Bronchial epithelial cell (primary cell): ENCODE measurements around the gene PLCD1. TPM values are rescaled to one million over a fixed set of nuclear protein-coding genes. Genes with fewer than 3 reads are reported as not detected.
A peak's percentile ranks its signal among the peaks of the same experiment; 100 is the strongest.
"Not testable (repeated sequence)": the region's sequence is repeated elsewhere in the genome, so short reads cannot be mapped to it uniquely, and the experiment has no call there.

ENCODE experiments used
- DNase-seq: peaks from one replicate; pipeline ENCODE4 v3.0.0-alpha.2; 2010; ENCODE audit warnings: low read depth
- FAIRE-seq: peaks from 2 replicates; lab custom pipeline; 2011; peaks lifted over from hg19 to GRCh38; lab: Jason Lieb, UNC
- H3K27me3 ChIP-seq: 2 replicates; pipeline ENCODE4 v1.5.1; 2011; ENCODE audit warnings: low read length; ENCODE audit not compliant: control insufficient read depth, insufficient read depth
- H3K36me3 ChIP-seq: 2 replicates; pipeline ENCODE4 v1.5.1; 2011; ENCODE audit warnings: low read length; ENCODE audit not compliant: control insufficient read depth, insufficient read depth
- H3K4me3 ChIP-seq: 2 replicates; pipeline ENCODE4 v1.5.1; 2011; ENCODE audit warnings: mild to moderate bottlenecking, low read depth, low read length, control low read depth
- total RNA-seq: library from RNA; depleted of rRNA; stranded (reverse); fragments of >200 nt; gene quantifications from 2 replicates; pipeline ENCODE4 v1.2.1, GENCODE V29; 2014
- TF ChIP-seq, protein P1 (sequence below): IDR thresholded peaks from 2 replicates; pipeline ENCODE4 v1.5.1; 2011; ENCODE audit warnings: mild to moderate bottlenecking, moderate library complexity, low read length, control low read depth, inconsistent platforms; ENCODE audit not compliant: insufficient read depth, severe bottlenecking

Gene PLCD1
- total RNA-seq, 1 donor from 2014 or later = 24.2 TPM

DNA sequence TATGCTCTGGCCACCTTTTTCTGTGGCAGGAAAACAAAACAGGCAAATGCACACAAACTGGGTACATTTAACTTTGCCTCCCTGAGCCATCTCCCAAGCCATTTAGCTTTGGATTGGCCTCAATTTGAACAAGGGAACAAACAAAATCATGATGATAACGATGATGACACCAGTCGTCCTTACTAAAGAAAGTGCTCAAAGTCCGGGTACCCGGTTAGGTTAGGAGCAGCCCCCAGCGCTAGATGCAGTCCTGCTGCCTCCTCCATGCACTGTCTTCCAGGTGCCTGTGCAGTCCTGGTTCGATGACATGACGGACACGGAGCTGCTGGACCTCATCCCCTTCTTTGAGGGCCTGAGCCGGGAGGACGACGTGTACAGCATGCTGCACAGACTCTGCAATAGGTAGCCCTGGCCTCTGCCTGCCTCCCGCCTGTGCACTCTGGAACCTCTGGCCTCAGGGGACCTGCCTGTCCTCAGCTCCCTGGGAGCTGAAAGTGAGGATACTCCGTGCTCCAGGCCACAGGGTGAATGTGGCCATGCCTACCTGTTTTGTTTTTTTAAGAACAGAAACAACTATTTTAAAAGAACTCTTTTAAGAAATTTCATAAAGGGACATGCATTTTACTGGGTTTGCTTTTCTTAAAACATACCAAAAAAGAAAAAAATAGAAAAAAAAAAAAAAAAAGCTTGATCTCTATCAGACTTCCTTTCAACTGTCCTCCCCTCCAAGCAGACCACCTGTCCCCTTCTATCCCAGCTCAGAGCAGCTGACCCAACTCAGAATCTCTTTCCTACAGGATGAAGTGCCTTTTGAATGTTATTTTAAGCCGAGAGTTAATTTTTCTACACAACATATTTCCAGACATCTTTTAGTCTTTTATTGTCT lies 48.7 kb downstream of the PLCD1 start:
- TF ChIP-seq, protein P1, sequence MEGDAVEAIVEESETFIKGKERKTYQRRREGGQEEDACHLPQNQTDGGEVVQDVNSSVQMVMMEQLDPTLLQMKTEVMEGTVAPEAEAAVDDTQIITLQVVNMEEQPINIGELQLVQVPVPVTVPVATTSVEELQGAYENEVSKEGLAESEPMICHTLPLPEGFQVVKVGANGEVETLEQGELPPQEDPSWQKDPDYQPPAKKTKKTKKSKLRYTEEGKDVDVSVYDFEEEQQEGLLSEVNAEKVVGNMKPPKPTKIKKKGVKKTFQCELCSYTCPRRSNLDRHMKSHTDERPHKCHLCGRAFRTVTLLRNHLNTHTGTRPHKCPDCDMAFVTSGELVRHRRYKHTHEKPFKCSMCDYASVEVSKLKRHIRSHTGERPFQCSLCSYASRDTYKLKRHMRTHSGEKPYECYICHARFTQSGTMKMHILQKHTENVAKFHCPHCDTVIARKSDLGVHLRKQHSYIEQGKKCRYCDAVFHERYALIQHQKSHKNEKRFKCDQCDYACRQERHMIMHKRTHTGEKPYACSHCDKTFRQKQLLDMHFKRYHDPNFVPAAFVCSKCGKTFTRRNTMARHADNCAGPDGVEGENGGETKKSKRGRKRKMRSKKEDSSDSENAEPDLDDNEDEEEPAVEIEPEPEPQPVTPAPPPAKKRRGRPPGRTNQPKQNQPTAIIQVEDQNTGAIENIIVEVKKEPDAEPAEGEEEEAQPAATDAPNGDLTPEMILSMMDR = no peak
- Histone ChIP-seq H3K4me3 (no peak overlapping the region), H3K36me3 (peaks cover 10% of the 10 kb centered on the region), H3K27me3 (no peaks in the 10 kb centered on the region)
- FAIRE-seq = no peak
- no peak for DNase-seq

DNA sequence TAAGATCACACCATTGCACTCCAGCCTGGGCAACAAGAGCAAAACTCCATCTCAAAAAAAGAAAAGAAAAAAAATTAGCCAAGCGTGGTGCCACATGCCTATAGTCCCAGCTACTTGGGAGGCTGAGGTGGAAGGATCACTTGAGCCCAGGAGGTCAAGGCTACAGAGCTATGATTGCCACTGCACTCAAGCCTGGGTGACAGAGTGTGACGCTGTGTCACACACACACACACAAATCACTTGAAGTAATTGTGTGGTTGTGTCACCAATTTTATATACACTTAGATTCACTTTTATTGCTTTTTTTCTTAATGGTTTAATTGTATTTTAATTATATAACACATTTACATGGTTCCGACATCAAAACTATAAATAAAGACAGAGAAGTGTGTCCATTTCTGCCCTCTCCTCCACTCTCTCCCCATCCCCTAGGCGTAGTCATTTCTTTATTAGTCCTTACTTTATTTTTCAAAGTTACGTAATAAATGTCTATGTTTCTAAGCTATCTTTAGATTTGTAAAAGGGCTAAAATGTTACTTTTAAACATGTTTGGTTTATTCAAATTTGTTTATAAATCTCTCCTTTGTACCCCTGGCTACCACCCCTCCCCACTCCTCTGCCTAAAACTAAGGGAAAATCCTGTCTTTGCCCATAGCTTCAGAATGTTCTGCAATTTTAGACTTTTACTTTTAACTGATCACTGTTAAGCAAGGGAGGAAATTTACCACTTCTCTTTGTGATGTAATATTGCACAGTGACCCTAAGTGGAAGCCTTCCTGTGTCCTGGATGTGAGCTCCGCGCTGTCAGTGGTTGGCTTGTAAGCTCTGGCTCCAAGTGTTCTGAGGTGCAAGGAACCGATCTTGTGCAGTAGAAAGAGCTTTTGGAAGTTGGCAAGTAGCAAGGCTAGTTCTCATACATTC lies 49.6 kb downstream of the PLCD1 start:
- H3K36me3 ChIP-seq = peaks cover 12% of the 10 kb centered on the region
- TF ChIP-seq, protein P1 = no peak
- H3K27me3 ChIP-seq = no peaks in the 10 kb centered on the region
- FAIRE-seq (no peak), DNase-seq (no peak)
- no peak overlapping the region for H3K4me3 ChIP-seq

DNA sequence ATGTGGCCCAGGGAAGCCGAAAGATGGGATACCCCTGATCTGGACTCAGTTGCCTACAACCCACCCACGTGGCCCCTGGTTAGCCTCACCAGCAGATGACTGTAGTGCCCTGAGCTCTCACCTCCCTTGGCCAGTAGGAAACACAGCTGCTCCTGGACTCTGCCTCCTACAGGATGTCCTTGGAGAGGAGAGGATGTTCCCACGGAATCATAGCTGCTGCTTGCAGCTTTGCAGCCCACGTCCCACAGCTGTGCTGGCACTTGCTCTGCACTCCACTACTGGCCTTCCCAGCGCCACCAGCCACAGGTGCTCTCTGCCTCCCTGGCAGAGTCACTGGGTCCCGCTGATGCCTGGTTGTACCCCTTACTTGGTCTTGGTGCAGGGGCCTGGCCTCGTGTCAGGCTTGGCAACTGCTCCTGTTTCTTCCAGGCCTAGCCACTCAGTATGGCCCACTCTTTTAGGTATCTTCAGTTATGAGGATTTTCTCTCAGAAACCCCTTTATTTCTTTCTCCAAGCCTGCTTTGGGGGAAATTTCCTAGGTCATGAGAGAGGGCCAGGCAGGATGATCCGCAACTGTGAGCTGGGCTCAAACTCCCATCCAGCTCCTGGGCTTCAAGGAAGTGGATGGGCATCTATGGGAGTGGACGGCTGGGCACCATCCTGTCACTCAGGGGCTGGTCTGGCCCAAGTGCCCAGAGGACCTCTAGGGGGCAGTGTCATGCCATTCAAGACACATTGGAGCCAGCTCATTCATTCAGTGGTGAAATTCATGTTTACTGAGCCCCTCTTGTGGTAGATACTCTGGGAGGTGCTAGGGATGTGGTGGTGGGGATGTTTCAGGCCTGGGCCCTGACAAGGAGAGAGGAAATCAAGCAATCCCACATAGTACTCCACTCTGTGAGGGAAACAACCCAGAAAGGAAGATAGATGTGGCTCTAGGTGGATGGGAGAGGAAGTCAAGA lies 55.0 kb downstream of the PLCD1 start:
- DNase-seq (peak; percentile 49), FAIRE-seq (no peak)
- no peak overlapping the region for H3K4me3 ChIP-seq
- H3K36me3 ChIP-seq = peaks cover 26% of the 10 kb centered on the region
- TF ChIP-seq, protein P1 = peak; percentile 79
- H3K27me3 ChIP-seq = no peaks in the 10 kb centered on the region

DNA sequence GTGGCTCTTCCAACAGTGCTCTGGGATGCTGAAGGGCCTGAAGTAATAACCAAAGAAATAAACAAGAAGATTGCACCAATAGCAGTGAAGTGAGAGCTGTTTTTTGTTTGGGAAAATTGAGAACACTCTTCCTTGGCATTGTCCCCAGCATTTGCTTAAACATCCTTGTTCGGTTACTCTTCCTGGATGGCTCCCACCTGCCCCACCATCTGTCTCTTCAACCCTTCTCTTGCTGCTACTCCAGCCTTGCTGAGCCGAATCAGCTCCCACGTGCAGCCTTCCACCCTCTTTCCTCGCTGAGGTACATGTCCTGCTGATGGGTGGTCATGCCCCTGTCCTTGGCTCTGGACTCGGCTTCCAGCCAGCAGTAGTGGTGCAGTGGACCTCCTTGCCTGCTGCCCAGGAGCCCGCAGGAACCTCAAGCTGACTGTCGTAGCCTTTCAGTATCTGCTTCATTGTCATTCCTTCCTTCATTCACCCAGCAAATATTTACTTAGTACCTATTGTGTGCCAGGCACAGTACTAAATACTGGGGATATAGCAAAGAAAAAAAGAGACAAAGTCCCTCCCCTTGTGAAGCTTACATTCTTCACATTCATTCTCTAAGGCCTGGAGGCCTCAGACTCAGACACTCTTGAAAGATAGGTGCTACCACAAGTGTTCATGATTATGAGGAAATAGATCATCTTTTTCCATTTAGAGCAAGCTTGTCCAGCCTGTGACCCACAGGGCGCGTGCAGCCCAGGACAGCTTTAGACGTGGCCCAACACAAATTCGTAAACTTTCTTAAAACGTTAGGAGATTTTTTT lies 56.0 kb downstream of the PLCD1 start:
- FAIRE-seq (no peak), DNase-seq (no peak)
- H3K36me3 ChIP-seq = peaks cover 28% of the 10 kb centered on the region
- no peak overlapping the region for H3K4me3 ChIP-seq
- TF ChIP-seq, protein P1 = no peak
- no peaks in the 10 kb centered on the region for H3K27me3 ChIP-seq

DNA sequence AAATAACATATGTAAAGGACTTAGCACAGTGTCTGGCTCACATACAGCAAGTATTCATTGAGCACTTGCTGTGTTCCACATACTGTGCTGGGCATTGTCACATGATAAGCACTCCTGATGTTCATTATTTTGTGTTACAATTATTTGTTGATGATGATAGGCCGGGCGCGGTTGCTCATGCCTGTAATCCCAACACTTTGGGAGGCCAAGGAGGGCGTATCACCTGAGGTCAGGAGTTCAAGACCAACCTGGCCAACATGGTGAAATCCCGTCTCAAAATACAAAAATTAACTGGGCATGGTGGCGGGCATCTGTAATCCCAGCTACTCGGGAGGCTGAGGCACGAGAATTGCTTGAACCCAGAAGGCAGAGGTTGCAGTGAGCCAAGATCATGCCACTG lies 57.4 kb downstream of the PLCD1 start:
- H3K36me3 ChIP-seq = peaks cover 28% of the 10 kb centered on the region
- not testable (repeated sequence) for DNase-seq

More for the DNA sequence above, 57.4 kb downstream of the PLCD1 start:
- FAIRE-seq, H3K4me3 ChIP-seq, H3K27me3 ChIP-seq: not testable (repeated sequence)
